ENCODE data around the gene TBC1D9B.
"Not testable (repeated sequence)": the region's sequence is repeated elsewhere in the genome, so short reads cannot be mapped to it uniquely, and the experiment has no call there.

The TBC1D9B gene

DNA sequence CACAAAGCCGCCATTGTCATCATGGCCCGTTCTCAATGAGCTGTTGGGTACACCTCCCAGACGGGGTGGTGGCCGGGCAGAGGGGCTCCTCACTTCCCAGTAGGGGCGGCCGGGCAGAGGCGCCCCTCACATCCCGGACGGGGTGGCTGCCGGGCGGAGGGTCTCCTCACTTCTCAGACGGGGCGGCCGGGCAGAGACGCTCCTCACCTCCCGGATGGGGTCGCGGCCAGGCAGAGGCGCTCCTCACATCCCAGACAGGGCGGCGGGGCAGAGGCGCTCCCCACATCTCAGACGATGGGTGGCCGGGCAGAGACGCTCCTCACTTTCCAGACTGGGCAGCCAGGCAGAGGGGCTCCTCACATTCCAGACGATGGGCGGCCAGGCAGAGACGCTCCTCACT, 72.8 kb downstream of the TBC1D9B start:
- not testable (repeated sequence) for H3K14ac ChIP-seq (ENCODE audit: low read length); H3K9me3 ChIP-seq (replicated peaks in 1 of 2; ENCODE audit: control insufficient read depth in 2 of 2, insufficient read depth in 1 of 2, low read depth in 1 of 2, low read length in 2 of 2); H2BK15ac ChIP-seq (ENCODE audit: low read length); H3K4me3 ChIP-seq (ENCODE audit: low read length in 2 of 2); DNase-seq (ENCODE audit: low spot score); H3K18ac ChIP-seq (ENCODE audit: low read length); H3K9ac ChIP-seq (ENCODE audit: low read depth, low read length, poor library complexity); H3K4ac ChIP-seq (ENCODE audit: low read length); H2BK5ac ChIP-seq (ENCODE audit: low read length); H3K79me1 ChIP-seq (ENCODE audit: low read depth, low read length); H2BK12ac ChIP-seq (ENCODE audit: low read length); H3K4me2 ChIP-seq (ENCODE audit: insufficient read depth, low read length, poor library complexity, severe bottlenecking); H2BK120ac ChIP-seq (ENCODE audit: low read depth, low read length); H4K8ac ChIP-seq (ENCODE audit: low read depth, low read length); H4K91ac ChIP-seq (ENCODE audit: low read depth, low read length, poor library complexity); H3K23ac ChIP-seq (ENCODE audit: low read depth, low read length, poor library complexity); H3K27me3 ChIP-seq (ENCODE audit: control insufficient read depth in 3 of 3, insufficient read depth in 3 of 3, low read depth in 1 of 3, low read length in 3 of 3); H2AFZ ChIP-seq (ENCODE audit: low read length); H3K27ac ChIP-seq (replicated peaks; ENCODE audit: low read length); H3K4me1 ChIP-seq (ENCODE audit: control insufficient read depth in 2 of 2, insufficient read depth in 1 of 2, low read depth in 1 of 2, low read length in 2 of 2); H2AK5ac ChIP-seq (ENCODE audit: low read depth, low read length)
- WGBS, 2 donors (ENCODE audit: extremely low coverage in 2 of 2, insufficient read length in 2 of 2, insufficient replicate concordance in 1 of 2) = no CpG with 5 or more reads among the region's 28 CpGs
- peaks cover 58 to 84% of the 10 kb centered on the region in 2 donors for H3K36me3 ChIP-seq (replicated peaks in 1 of 2; ENCODE audit: control insufficient read depth in 2 of 2, insufficient read depth in 2 of 2, low read length in 2 of 2)

- Histone ChIP-seq H3K36me3 (replicated peaks in 1 of 2; ENCODE audit: control insufficient read depth in 2 of 2, insufficient read depth in 2 of 2, low read length in 2 of 2) (peaks cover 56 to 84% of the 10 kb centered on the region in 2 donors), H3K23ac (ENCODE audit: low read depth, low read length, poor library complexity) (no peak overlapping the region), H3K18ac (ENCODE audit: low read length) (no peak overlapping the region), H3K27ac (replicated peaks; ENCODE audit: low read length) (no peak overlapping the region), H4K91ac (ENCODE audit: low read depth, low read length, poor library complexity) (no peak overlapping the region), H2BK5ac (ENCODE audit: low read length) (no peak overlapping the region), H3K4me3 (ENCODE audit: low read length in 2 of 2) (no peak overlapping the region), H2AK5ac (ENCODE audit: low read depth, low read length) (no peak overlapping the region), H4K8ac (ENCODE audit: low read depth, low read length) (no peak overlapping the region), H2AFZ (ENCODE audit: low read length) (no peak overlapping the region), H2BK15ac (ENCODE audit: low read length) (no peak overlapping the region), H3K9me3 (replicated peaks in 1 of 2; ENCODE audit: control insufficient read depth in 2 of 2, insufficient read depth in 1 of 2, low read depth in 1 of 2, low read length in 2 of 2) (peaks cover 8 to 10% of the 10 kb centered on the region in 2 donors), H3K27me3 (ENCODE audit: control insufficient read depth in 3 of 3, insufficient read depth in 3 of 3, low read depth in 1 of 3, low read length in 3 of 3) (no peaks in the 10 kb centered on the region), H3K4me1 (ENCODE audit: control insufficient read depth in 2 of 2, insufficient read depth in 1 of 2, low read depth in 1 of 2, low read length in 2 of 2) (no peaks in the 10 kb centered on the region), H3K4ac (ENCODE audit: low read length) (no peak overlapping the region), H3K14ac (ENCODE audit: low read length) (no peak overlapping the region), H3K79me1 (ENCODE audit: low read depth, low read length) (peaks cover 9% of the 10 kb centered on the region), H3K4me2 (ENCODE audit: insufficient read depth, low read length, poor library complexity, severe bottlenecking) (no peak overlapping the region), H2BK120ac (ENCODE audit: low read depth, low read length) (no peak overlapping the region), H3K9ac (ENCODE audit: low read depth, low read length, poor library complexity) (no peak overlapping the region), H2BK12ac (ENCODE audit: low read length) (no peak overlapping the region)
- WGBS, 2 donors (ENCODE audit: extremely low coverage in 2 of 2, insufficient read length in 2 of 2, insufficient replicate concordance in 1 of 2) = no CpG with 5 or more reads among the region's 8 CpGs
- no peak for DNase-seq (ENCODE audit: low spot score)
Observed at GRCh38 chr5:179834120-179834519, 73.6 kb downstream of the TBC1D9B start.

GRCh38 chr5:179833709-179834070, 74.0 kb downstream of the TBC1D9B start:
- no peak overlapping the region for H3K27ac ChIP-seq (replicated peaks; ENCODE audit: low read length)
- no peak overlapping the region for H2BK5ac ChIP-seq (ENCODE audit: low read length)
- no peaks in the 10 kb centered on the region for H3K4me1 ChIP-seq (ENCODE audit: control insufficient read depth in 2 of 2, insufficient read depth in 1 of 2, low read depth in 1 of 2, low read length in 2 of 2)
- peaks cover 57 to 86% of the 10 kb centered on the region in 2 donors for H3K36me3 ChIP-seq (replicated peaks in 1 of 2; ENCODE audit: control insufficient read depth in 2 of 2, insufficient read depth in 2 of 2, low read length in 2 of 2)
- H2BK12ac ChIP-seq (ENCODE audit: low read length) = no peak overlapping the region
- H3K4me2 ChIP-seq (ENCODE audit: insufficient read depth, low read length, poor library complexity, severe bottlenecking) = no peak overlapping the region
- H4K8ac ChIP-seq (ENCODE audit: low read depth, low read length) = no peak overlapping the region
- no peak overlapping the region for H3K18ac ChIP-seq (ENCODE audit: low read length)
- no peak overlapping the region for H2AK5ac ChIP-seq (ENCODE audit: low read depth, low read length)
- H3K4ac ChIP-seq (ENCODE audit: low read length) = no peak overlapping the region
- H3K79me1 ChIP-seq (ENCODE audit: low read depth, low read length) = peaks cover 9% of the 10 kb centered on the region
- H3K23ac ChIP-seq (ENCODE audit: low read depth, low read length, poor library complexity) = peak overlapping the region; percentile 80
- no peak overlapping the region for H2BK15ac ChIP-seq (ENCODE audit: low read length)
- no peak overlapping the region for H3K9ac ChIP-seq (ENCODE audit: low read depth, low read length, poor library complexity)
- no peak overlapping the region for H2BK120ac ChIP-seq (ENCODE audit: low read depth, low read length)
- no peak for DNase-seq (ENCODE audit: low spot score)
- H3K9me3 ChIP-seq (replicated peaks in 1 of 2; ENCODE audit: control insufficient read depth in 2 of 2, insufficient read depth in 1 of 2, low read depth in 1 of 2, low read length in 2 of 2) = peaks cover 10 to 14% of the 10 kb centered on the region in 2 donors
- no peak overlapping the region for H3K14ac ChIP-seq (ENCODE audit: low read length)
- no CpG with 5 or more reads among the region's 3 CpGs for WGBS, 2 donors (ENCODE audit: extremely low coverage in 2 of 2, insufficient read length in 2 of 2, insufficient replicate concordance in 1 of 2)
- no peaks in the 10 kb centered on the region for H3K27me3 ChIP-seq (ENCODE audit: control insufficient read depth in 3 of 3, insufficient read depth in 3 of 3, low read depth in 1 of 3, low read length in 3 of 3)
- no peak overlapping the region for H4K91ac ChIP-seq (ENCODE audit: low read depth, low read length, poor library complexity)
- no peak overlapping the region for H3K4me3 ChIP-seq (ENCODE audit: low read length in 2 of 2)
- H2AFZ ChIP-seq (ENCODE audit: low read length) = no peak overlapping the region

GRCh38 chr5:179833056-179833708, 74.5 kb downstream of the TBC1D9B start:
- no peak overlapping the region for H4K8ac ChIP-seq (ENCODE audit: low read depth, low read length)
- no peak overlapping the region for H2BK12ac ChIP-seq (ENCODE audit: low read length)
- H3K27me3 ChIP-seq (ENCODE audit: control insufficient read depth in 3 of 3, insufficient read depth in 3 of 3, low read depth in 1 of 3, low read length in 3 of 3) = no peaks in the 10 kb centered on the region
- H3K9ac ChIP-seq (ENCODE audit: low read depth, low read length, poor library complexity) = no peak overlapping the region
- H4K91ac ChIP-seq (ENCODE audit: low read depth, low read length, poor library complexity) = no peak overlapping the region
- peak overlapping the region; percentile 18 for H3K4me2 ChIP-seq (ENCODE audit: insufficient read depth, low read length, poor library complexity, severe bottlenecking)
- peaks cover 55 to 84% of the 10 kb centered on the region in 2 donors for H3K36me3 ChIP-seq (replicated peaks in 1 of 2; ENCODE audit: control insufficient read depth in 2 of 2, insufficient read depth in 2 of 2, low read length in 2 of 2)
- peaks cover 9% of the 10 kb centered on the region for H3K79me1 ChIP-seq (ENCODE audit: low read depth, low read length)
- H2AFZ ChIP-seq (ENCODE audit: low read length) = no peak overlapping the region
- no CpG with 5 or more reads among the region's 23 CpGs for WGBS, 2 donors (ENCODE audit: extremely low coverage in 2 of 2, insufficient read length in 2 of 2, insufficient replicate concordance in 1 of 2)
- H3K27ac ChIP-seq (replicated peaks; ENCODE audit: low read length) = no peak overlapping the region
- H3K9me3 ChIP-seq (replicated peaks in 1 of 2; ENCODE audit: control insufficient read depth in 2 of 2, insufficient read depth in 1 of 2, low read depth in 1 of 2, low read length in 2 of 2) = peaks cover 10 to 15% of the 10 kb centered on the region in 2 donors
- H3K4ac ChIP-seq (ENCODE audit: low read length) = no peak overlapping the region
- H3K23ac ChIP-seq (ENCODE audit: low read depth, low read length, poor library complexity) = peak overlapping the region; percentile 80
- H2BK120ac ChIP-seq (ENCODE audit: low read depth, low read length) = no peak overlapping the region
- H3K4me1 ChIP-seq (ENCODE audit: control insufficient read depth in 2 of 2, insufficient read depth in 1 of 2, low read depth in 1 of 2, low read length in 2 of 2) = no peaks in the 10 kb centered on the region
- H3K14ac ChIP-seq (ENCODE audit: low read length) = no peak overlapping the region
- DNase-seq (ENCODE audit: low spot score) = no peak
- no peak overlapping the region for H3K4me3 ChIP-seq (ENCODE audit: low read length in 2 of 2)
- H2BK15ac ChIP-seq (ENCODE audit: low read length) = no peak overlapping the region
- no peak overlapping the region for H3K18ac ChIP-seq (ENCODE audit: low read length)
- H2BK5ac ChIP-seq (ENCODE audit: low read length) = no peak overlapping the region
- H2AK5ac ChIP-seq (ENCODE audit: low read depth, low read length) = peak overlapping the region; percentile 14

Data from neuronal stem cell (in vitro differentiated cells).